ELR (cell line): ENCODE data around the gene DTNB.
"Not testable (repeated sequence)": the region's sequence is repeated elsewhere in the genome, so short reads cannot be mapped to it uniquely, and the experiment has no call there.

Experiments used
- DNase-seq: peaks from one replicate; pipeline ENCODE4 v3.0.0-alpha.2; 2015; ENCODE audit warnings: low read depth

The DTNB gene

DNA sequence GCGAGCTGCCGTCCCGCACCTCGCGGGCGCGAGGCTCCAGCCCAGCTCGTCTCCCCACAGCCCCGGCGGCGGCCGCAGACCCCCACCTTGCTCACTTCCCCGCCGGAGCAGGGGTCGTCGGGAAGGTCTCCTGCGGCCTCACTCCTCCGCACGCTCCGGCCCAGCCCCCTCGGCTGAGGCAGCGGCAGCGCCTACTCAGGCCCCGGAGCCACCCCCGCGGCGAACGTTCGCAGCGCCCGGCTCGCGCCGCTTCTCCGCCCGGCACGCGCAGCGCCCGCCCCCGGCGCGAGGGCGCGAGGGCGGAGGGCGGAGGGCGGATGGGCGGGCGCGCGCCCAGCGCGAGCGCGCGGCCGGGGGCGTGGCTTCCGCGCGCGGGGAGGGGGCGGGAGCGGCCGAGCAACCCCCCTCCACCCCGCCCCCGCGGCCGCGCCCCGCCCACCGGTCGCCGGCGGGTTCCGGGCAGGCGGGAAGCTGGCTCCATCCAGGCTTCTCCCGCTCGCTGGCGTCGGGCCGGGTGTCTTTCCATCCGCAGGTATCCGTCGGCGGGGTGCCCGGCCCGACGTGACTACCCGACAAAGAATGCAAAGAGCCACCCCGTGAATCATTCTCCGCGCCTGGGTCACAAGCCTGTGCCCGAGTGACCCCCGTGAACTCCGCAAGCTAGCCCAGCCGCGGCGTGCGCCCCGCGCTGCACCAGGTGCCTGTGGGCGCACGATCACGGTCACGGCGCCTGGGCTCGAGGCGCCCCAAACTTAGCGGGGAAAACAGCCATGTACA lies at the start of gene DTNB:
TSS of gene DTNB (minus strand) at position 278 of the 777 bp plus-strand sequence. CDS start 20,917 bp downstream, outside the sequence.
- DNase-seq = peak; percentile 79

- DNase-seq = no peak
Observed at GRCh38 chr2:25722224-25722623, 48.8 kb upstream of the DTNB start.

DNA sequence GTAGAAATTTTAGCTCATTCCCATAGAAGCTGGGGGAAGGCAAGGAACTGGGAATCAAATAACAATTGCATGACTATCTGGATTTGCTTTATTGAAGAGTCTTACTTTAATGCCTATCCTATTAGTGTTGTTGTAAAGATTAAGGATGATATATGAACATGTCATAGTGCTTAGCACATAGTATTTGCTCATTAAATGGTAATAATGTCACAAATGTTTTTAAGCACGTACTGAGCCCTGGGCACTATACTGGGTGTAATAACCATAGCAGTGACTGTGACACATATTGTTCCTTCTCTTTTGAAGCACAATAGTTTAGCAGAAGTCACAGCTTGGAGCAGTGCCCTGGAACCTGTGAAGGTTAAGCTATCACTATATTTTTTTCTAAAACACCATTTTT lies 47.2 kb upstream of the DTNB start:
- no peak for DNase-seq

DNA sequence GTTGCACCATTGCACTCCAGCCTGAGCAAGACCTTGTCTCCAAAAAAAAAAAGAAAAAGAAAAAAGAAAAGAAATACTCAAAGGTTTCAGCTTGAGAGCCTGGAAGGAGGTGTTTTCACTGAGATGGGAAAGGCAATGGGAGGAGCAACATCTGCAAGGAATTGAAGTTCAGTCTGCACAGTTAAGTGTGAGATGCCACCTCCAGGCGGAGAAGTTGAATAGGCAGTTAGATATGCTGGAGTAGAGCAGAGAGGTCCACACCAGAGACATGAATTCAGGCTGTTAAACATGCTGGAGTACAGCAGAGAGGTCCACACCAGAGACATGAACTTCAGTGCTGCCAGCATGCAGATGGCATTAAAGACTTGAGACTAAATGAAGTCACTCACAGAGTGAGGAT lies 41.4 kb upstream of the DTNB start:
- DNase-seq = peak; percentile 41

DNA sequence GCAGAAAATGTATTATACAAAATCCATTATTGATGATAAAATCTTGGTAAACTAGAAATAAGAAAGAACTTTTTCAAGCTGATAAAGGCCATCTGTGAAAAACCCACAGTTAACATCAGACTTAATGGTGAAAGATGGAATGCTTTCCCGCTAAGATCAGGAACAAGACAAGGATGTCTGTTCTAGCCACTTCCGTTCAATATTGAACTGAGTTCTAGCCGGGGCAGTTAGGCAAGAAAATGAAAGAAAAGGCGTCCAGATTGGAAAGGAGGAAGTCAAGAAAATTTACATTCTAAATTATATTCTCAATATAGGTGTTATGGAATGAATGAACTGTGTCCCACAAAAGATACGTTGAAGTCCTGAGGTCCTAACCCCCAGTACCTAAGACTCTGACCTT lies 39.1 kb upstream of the DTNB start:
- DNase-seq = no peak

DNA sequence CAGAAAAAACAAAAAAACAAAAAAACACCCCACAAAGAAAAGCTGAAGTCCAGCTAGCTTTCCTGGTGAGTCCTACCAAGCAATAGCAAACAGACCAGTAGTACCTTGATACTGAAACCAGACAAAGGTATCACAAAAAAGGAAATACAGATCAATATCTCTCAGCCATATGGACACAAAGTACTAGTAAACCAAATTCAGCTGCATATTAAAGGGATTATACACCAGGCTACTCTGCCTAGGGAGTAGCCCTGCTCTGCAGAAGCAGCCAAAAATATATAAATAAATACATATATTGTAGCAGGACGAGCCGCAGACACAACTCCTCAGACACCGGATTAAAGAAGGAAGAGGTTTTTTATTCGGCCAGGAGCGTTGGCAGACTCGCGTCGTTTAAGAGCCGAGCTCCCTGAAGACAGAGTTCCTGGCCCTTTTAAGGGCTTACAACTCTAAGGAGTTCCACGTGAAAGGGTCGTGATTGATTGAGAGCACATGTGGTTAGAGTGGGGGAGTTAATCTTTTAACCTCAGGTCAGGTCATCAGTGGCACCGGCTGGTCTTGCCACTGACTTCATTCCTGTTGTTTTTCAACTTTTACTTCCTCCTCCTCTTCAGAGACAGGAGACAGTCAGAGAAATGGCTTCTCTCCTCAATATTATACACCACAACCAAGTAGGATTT lies 38.4 kb upstream of the DTNB start:
- DNase-seq = no peak

DNA sequence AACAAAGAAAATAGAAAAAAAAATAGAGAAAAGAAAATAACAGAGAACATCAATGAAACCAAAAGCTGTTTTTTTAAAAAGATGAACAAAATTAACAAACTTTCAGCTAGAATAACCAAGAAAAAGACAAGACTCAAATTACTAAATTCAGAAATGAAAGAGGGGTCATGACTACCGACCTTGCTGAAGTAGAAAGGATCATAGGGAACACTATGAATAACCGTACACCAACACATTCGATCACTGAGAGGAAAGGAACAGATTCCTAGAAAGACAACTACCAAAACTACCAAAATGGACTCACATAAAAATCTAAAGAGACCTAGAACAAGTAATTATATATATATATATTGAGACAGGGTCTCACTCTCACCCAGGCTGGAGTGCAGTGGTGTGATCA lies 37.4 kb upstream of the DTNB start:
- DNase-seq = no peak

DNA sequence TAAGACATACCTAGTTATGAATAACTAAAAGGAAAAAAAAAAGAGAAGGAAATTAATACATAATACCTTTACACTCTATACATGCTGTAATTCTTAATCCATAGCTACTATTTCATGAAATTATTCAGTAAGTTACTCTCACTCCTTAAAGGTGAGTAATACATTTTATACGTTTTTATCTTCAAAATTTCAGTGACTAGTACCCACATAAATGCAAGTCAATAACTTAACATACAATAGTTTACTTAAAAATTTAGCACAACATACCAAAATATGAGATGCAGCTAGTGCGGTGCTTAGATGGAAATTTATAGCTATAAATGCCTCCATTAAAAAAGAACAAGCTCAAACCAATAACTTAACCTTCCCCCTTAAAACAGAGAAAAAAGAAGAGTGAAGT lies 36.0 kb upstream of the DTNB start:
- DNase-seq = no peak

DNA sequence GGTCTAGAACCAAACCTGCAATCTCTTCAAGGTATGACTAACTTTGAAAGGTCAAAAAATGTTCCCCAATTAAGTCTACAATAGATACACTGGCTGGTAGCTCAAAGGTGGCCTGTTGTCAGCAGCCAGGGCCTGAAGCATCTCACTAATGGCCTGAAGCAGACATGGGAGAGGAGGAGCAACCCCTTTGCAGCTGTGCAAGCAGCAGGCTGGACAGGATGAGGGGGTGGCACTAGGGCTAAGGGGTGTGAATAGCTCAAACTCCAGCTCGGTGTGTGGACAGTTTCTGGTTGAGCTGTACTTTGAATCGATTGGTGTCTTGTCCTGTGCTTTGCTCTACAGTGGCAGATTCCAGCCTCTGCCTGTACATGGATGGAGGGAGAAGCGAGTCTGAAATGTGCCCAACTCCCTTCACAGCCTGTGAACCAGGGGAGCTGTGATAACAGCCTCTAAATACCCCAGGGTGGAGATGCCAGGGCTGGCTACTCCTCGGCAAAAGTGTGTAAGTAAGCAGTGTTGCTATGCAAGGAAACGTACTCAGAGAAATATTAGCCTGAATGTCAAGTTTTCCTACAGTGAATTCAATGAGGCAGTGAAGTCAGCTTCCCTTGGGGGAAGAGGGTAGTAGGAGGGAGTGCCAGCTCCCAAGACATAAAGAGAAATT lies 34.7 kb upstream of the DTNB start:
- DNase-seq = no peak

DNA sequence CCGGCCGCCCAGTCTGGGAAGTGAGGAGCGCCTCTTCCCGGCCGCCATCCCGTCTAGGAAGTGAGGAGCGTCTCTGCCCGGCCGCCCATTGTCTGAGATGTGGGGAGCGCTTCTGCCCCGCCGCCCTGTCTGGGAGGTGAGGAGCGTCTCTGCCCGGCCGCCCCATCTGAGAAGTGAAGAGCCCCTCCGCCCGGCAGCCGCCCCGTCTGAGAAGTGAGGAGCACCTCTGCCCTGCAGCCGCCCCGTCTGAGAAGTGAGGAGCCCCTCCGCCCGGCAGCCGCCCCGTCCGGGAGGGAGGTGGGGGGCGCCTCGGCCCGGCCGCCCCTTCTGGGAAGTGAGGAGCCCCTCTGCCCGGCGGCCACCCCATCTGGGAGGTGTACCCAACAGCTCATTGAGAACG lies 32.2 kb upstream of the DTNB start:
- not testable (repeated sequence) for DNase-seq

- no peak for DNase-seq
Observed at GRCh38 chr2:25701801-25702200, 28.4 kb upstream of the DTNB start.

- DNase-seq = peak; percentile 80
Observed at GRCh38 chr2:25700221-25700660, 26.9 kb upstream of the DTNB start.

DNA sequence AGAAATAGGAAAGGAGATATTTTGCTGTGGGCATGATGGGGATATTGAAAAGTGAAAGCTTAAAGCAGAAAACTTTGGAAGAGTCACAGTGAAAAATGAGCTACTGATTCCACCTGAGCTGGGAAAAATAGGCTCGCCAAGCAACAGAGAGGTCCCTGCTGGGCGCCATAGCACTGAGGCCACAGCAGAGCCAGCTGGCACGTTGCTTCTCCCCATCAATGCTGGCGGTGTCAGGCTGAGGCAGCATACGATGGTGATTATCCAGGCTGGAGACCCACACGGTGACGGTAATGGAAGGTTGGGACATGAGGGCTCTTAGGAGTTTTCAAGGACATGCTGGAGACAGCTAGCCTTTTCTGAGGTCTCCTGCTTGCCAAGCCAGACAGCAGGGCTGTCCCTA lies 25.8 kb upstream of the DTNB start:
- DNase-seq = no peak

DNA sequence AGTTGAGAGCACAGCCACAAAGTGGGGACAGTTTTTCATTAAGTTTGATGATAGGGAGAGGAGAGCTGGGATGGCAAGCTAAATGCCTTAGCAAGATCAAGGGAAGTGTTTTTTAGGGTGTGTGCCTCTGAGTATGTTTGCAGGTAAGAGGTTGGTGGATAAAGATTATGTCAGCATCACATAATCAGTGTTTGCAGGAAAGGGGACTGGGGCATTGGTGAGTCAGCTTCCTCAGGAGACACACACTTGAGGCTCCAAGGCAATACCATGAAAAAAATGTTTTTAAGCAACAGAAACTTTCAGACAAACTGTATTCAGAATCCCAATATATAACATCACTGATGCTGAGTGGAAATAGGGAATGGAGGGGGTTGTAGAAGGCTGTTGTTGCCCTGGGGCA lies 25.4 kb upstream of the DTNB start:
- peak; percentile 44 for DNase-seq

- no peak for DNase-seq
Observed at GRCh38 chr2:25697559-25698341, 24.4 kb upstream of the DTNB start.

- no peak for DNase-seq
Observed at GRCh38 chr2:25692737-25693445, 19.5 kb upstream of the DTNB start.

DNA sequence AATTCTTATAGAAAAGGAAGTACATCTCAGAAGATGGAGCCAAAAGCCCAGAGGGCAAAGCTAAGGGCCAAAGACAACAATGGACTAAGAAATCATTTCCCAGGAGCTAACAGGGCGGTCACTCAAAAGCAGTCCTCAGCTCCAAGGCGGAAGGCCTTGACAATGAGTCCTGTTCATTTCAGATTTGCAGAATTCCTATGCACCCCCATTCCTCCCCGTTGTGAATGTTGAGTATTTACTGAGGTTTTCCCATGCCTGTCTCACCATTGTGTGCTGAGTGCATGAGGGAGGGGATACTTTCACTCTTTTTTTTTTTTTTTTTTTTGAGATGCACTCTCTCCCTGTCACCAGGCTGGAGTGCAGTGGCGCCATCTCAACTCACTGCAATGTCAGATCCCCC lies 18.8 kb upstream of the DTNB start:
- DNase-seq = no peak

- peak; percentile 33 for DNase-seq
Observed at GRCh38 chr2:25690058-25690457, 16.7 kb upstream of the DTNB start.

DNA sequence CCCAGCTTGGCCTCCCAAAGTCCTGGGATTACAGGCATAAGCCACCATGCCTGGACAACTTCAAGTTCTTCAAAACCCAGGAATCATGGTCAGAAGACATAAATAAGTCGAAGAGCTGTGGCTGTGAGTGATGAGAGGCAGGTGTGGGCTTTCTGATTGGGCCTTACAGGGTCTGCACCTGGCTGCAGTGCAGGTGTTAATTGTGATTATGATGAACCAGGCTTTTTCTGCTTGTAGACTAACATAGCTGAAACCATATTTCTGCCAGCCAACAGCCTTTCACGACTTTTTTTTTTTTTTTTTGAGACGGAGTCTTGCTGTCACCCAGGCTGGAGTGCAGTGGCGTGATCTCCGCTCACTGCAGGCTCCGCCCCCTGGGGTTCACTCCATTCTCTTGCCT lies 14.9 kb upstream of the DTNB start:
- no peak for DNase-seq

DNA sequence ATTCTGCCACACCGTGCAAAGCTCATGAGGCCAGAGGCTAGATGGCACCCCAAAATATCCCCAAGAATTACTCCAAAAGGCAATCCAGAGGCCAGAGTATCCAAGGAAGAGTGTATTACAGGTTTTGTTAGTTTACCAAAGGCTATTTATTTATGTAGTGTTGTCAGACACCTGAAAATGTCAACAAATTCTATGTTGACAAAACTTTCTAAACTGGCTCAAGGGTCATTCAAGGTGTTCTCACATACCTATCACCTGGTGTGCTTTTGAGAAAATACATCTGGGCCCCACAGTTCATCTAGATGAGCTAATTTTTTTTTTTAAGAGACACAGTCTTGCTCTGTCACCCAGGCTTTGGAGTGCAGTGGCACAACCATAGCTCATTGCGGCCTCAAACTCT lies 12.4 kb upstream of the DTNB start:
- no peak for DNase-seq

- DNase-seq = no peak
Observed at GRCh38 chr2:25684577-25685473, 11.4 kb upstream of the DTNB start.
